Activated CD4-positive, alpha-beta memory T cell treated with anti-CD3 and anti-CD28 coated beads, Interleukin-2, amount 10 ng/mL, durations not matched to agents 7 days and 5 days (primary cell): Measurements from ENCODE around the gene BBX. TPM values are rescaled to one million over a fixed set of nuclear protein-coding genes. Genes with fewer than 3 reads are reported as not detected.

Experiments used
- CTCF ChIA-PET: fragments of 350-600 bp; sonication (Branson Sonifier 250); formaldehyde crosslinking; loops from one replicate; lab custom pipeline; 2021; ENCODE audit warnings: antibody characterized with exemption, inconsistent platforms; lab: Charles Lee
- POLR2A ChIA-PET: fragments of 350-600 bp; sonication (Branson Sonifier 250); formaldehyde crosslinking; loops from one replicate; lab custom pipeline; 2021; ENCODE audit warnings: antibody characterized with exemption; lab: Charles Lee
- DNase-seq: peaks from one replicate; pipeline ENCODE4 v3.0.0-alpha.2; 2020
- H3K27ac Mint-ChIP-seq: one replicate; pipeline ENCODE4 v1.8.0; 2021; ENCODE audit warnings: mild to moderate bottlenecking, mixed read lengths
- H3K27me3 Mint-ChIP-seq: one replicate; pipeline ENCODE4 v1.8.0; 2021; ENCODE audit warnings: mixed read lengths
- H3K36me3 Mint-ChIP-seq: one replicate; pipeline ENCODE4 v1.8.0; 2021; ENCODE audit warnings: low read depth, mixed read lengths
- H3K4me1 Mint-ChIP-seq: one replicate; pipeline ENCODE4 v1.8.0; 2021; ENCODE audit warnings: mixed read lengths
- H3K4me3 Mint-ChIP-seq: one replicate; pipeline ENCODE4 v1.8.0; 2021; ENCODE audit warnings: mild to moderate bottlenecking, mixed read lengths
- H3K9me3 Mint-ChIP-seq: one replicate; pipeline ENCODE4 v1.8.0; 2021; ENCODE audit warnings: mixed read lengths
- total RNA-seq, 2 experiments: library from RNA; stranded (reverse); gene quantifications; one replicate each; pipeline ENCODE4 v1.2.3, GENCODE V29; 2021

Gene BBX
- total RNA-seq: 10 to 100 TPM; 38.9 to 42.4 TPM

DNA sequence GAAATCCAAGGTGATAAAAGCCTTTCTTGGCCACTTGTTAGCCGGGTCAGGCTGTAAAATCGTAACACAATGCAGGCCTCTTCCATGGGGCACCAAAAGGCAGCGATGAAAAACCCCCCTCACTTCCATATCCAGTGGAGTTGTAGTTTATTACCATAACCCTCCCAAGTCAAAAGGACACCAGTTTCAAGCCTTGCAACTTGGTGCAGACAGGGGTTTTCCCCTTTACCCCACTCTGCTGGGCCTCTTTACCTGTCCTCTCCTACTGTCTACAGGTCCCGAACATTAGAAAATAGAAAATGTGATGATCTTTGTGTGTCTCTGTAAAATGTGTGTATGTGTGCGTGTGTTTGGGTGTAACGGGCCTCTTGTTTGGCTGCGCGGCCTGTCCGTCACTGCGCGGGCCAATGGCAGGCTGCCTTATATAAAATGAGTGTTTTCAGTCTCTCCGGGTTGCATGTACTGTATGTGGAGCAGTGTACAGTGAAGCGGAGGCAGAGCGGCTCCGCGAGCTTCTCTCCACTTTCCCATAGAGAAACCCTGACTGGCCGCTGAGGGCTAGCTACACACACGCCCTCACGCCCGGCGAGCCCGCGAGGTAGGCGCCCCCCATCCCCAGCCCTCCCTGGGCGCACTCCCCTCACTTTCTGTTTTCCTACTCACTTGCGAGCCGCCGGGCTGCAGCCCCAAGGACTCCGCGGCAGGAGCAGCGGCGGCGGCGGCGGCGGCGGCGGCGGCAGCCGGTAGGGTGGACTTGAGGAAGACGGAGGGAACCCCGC is at the start of gene BBX:
BBX (plus strand) TSS at position 453 of the 779 bp plus-strand sequence. CDS start 187,499 bp downstream, outside the sequence.
- Mint-ChIP-seq H3K4me1 (peaks cover 21% of the 10 kb centered on the region), H3K36me3 (peaks cover 16% of the 10 kb centered on the region), H3K4me3 (peak within 1 kb of the TSS; percentile 97), H3K27me3 (no peaks in the 10 kb centered on the region), H3K27ac (peak within 1 kb of the TSS; percentile 97), H3K9me3 (no peaks in the 10 kb centered on the region)
- peak; percentile 95 for DNase-seq
- ChIA-PET CTCF (no interaction called here), POLR2A (interaction anchor here (1.0 to 1.5 kb wide), 2 partner anchors 9 kb away, joined by 3 to 4 read pairs; no protein-coding TSS in a partner anchor)

DNA sequence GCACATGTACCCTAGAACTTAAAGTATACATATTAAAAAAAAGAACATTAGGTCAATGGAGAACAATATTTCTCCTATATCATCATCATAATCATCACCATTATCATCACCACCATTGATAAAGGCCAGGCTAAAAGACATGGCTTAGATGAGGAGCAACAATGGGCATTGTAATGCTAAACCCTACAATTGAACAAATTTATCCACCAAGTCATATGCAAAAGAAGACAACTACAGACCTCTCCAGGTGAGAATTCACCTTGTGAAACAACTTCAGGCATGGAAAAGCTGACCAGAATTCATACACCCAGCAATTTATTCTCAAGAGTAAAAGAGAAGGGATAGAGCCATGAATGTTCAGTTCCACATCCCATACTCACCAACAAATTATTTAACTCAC is 46.3 kb upstream of the BBX start:
- no peaks in the 10 kb centered on the region for H3K36me3 Mint-ChIP-seq
- no peak overlapping the region for H3K27ac Mint-ChIP-seq
- DNase-seq: no peak
- ChIA-PET POLR2A (no interaction called here), CTCF (no interaction called here)
- no peak overlapping the region for H3K4me3 Mint-ChIP-seq
- H3K4me1 Mint-ChIP-seq: no peaks in the 10 kb centered on the region
- H3K27me3 Mint-ChIP-seq: peaks cover 24% of the 10 kb centered on the region
- H3K9me3 Mint-ChIP-seq: no peaks in the 10 kb centered on the region

DNA sequence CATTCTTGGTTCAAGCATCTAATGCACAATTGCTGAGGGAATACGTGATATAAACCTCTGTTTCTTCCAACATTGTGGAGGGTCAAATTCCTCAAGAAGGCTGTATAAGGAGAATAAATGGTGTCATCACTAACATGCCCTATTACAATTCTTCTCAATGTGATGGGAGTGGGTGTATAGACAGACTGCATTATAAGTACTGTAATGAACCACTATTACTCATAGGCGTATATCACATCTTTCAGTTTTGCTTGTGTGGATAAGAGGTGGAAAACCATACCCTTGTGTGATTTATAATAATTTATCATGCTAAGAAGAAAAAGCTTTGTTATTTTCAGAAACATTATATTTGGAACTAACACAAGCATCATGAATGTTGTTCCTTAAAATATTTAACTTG is 35.3 kb upstream of the BBX start:
- H3K36me3 Mint-ChIP-seq: no peaks in the 10 kb centered on the region
- H3K9me3 Mint-ChIP-seq: no peaks in the 10 kb centered on the region
- ChIA-PET CTCF (no interaction called here), POLR2A (interaction anchor here (0.5 kb wide), 1 partner anchor 37 kb away, joined by 3 read pairs; no protein-coding TSS in a partner anchor)
- H3K27me3 Mint-ChIP-seq: peaks cover 4% of the 10 kb centered on the region
- H3K4me3 Mint-ChIP-seq: no peak overlapping the region
- no peak for DNase-seq
- no peak overlapping the region for H3K27ac Mint-ChIP-seq
- H3K4me1 Mint-ChIP-seq: no peaks in the 10 kb centered on the region

DNA sequence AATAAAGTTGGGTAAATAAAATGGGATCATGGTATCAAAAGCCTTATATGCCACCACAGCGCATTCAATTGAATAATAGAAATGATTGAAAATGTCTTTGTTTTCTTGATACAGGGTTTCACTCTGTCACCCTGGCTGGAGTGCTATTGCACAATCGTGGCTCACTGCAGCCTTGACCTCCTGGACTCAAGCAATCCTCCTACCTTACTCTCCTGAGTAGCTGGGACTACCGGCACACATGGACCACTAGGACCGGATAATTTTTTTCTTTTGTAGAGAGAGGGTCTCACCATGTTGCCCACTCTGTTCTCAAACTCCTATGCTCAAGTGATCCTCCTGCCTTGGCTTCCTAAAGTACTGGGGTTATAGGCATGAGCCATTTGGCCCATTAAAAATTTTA is 33.8 kb upstream of the BBX start:
- H3K4me3 Mint-ChIP-seq: no peak overlapping the region

DNA sequence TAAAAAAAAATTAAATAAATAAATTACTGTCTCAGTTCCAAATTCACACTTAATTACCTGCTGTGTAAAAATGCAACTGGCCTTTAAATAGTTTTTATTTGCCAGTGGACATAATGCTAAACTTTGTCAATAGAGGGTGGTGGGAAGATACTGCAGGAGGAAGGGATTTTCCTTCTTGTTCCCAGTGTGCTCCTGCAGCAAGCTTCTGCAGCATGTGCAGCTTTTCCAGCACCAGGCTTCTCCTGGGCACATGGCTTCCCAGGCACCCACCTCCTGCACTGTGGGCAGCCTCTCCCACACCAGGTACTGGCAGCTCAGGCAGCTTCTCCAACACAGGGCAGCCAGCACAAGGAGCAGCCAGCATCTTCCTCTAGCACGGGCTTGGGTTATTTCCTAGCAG is 29.6 kb upstream of the BBX start:
- POLR2A ChIA-PET: no interaction called here

More for the DNA sequence above, 33.8 kb upstream of the BBX start:
- DNase-seq: no peak
- H3K36me3 Mint-ChIP-seq: no peaks in the 10 kb centered on the region
- ChIA-PET CTCF (no interaction called here), POLR2A (no interaction called here)
- H3K27me3 Mint-ChIP-seq: peaks cover 9% of the 10 kb centered on the region
- no peaks in the 10 kb centered on the region for H3K4me1 Mint-ChIP-seq
- no peaks in the 10 kb centered on the region for H3K9me3 Mint-ChIP-seq
- no peak overlapping the region for H3K27ac Mint-ChIP-seq

DNA sequence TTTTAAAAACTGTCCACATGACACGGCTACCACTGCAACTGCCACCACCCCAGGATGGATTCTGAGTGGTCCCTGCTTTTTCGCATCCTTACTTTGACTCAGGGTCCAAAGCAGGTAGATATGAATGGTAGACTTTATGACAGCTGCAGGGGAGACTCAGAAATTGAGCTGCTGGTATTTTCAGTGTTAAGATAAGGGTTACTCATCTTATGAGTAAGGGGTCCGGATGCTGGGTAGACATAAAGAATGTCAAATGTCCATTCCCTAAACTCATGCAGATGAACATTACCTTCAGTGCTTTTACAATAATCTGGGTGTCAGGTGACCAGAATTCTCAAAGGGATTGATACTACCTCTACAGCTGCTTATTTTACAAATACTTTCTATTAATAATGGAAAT is 25.9 kb upstream of the BBX start:
- Mint-ChIP-seq H3K4me1 (no peaks in the 10 kb centered on the region), H3K27ac (no peak overlapping the region), H3K4me3 (no peak overlapping the region), H3K9me3 (no peaks in the 10 kb centered on the region), H3K27me3 (peaks cover 5% of the 10 kb centered on the region), H3K36me3 (no peaks in the 10 kb centered on the region)
- no peak for DNase-seq
- POLR2A ChIA-PET: no interaction called here
- CTCF ChIA-PET: no interaction called here

More for the DNA sequence above, 29.6 kb upstream of the BBX start:
- no peak overlapping the region for H3K4me3 Mint-ChIP-seq
- peaks cover 9% of the 10 kb centered on the region for H3K27me3 Mint-ChIP-seq
- no peaks in the 10 kb centered on the region for H3K9me3 Mint-ChIP-seq
- no peaks in the 10 kb centered on the region for H3K4me1 Mint-ChIP-seq
- H3K27ac Mint-ChIP-seq: no peak overlapping the region
- no peak for DNase-seq
- CTCF ChIA-PET: no interaction called here
- H3K36me3 Mint-ChIP-seq: no peaks in the 10 kb centered on the region

DNA sequence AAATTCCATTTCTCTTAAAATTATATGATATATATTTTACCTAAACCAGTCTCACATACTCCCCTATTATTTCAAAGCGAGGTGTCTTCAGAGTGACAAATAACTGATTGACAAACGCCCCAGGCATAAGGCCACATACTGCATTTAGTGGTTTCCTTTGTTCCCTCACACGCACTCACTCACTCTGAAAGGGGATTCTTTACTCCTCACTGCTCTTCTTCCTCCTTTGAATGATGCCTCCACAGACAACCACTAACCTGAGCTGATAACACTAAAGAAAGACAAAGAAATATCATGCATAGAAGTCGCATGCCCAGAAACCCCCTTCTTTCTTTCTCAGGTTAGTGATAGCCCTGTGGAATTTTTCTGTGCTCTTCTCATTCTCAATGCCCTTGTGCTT is 24.1 kb upstream of the BBX start:
- Mint-ChIP-seq H3K4me3 (no peak overlapping the region), H3K4me1 (no peaks in the 10 kb centered on the region), H3K36me3 (no peaks in the 10 kb centered on the region), H3K9me3 (no peaks in the 10 kb centered on the region), H3K27me3 (peaks cover 2% of the 10 kb centered on the region), H3K27ac (no peak overlapping the region)
- ChIA-PET POLR2A (no interaction called here), CTCF (no interaction called here)
- no peak for DNase-seq

DNA sequence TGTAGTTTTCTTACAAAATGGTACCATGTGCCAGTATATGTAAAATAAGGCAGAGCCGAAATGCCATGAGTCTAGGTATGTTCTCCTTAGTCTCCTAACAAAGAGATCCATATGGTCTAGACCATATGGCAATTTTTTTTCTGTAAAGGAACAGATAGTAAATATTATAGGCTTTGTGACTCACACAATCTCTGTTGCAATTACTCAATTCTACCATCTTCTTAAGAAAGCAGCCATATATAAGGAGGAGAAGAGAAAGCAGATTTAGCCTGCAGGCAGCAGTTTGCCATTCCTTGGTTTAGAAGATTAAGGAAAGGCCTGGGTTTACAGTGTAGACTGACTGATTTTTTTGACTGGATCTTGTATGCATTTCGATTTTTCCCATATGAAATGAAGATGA is 16.3 kb upstream of the BBX start:
- H3K9me3 Mint-ChIP-seq: no peaks in the 10 kb centered on the region
- no peaks in the 10 kb centered on the region for H3K4me1 Mint-ChIP-seq
- CTCF ChIA-PET: no interaction called here
- H3K4me3 Mint-ChIP-seq: no peak overlapping the region
- no peak for DNase-seq
- no peaks in the 10 kb centered on the region for H3K36me3 Mint-ChIP-seq
- H3K27me3 Mint-ChIP-seq: peaks cover 7% of the 10 kb centered on the region
- POLR2A ChIA-PET: no interaction called here
- H3K27ac Mint-ChIP-seq: no peak overlapping the region

DNA sequence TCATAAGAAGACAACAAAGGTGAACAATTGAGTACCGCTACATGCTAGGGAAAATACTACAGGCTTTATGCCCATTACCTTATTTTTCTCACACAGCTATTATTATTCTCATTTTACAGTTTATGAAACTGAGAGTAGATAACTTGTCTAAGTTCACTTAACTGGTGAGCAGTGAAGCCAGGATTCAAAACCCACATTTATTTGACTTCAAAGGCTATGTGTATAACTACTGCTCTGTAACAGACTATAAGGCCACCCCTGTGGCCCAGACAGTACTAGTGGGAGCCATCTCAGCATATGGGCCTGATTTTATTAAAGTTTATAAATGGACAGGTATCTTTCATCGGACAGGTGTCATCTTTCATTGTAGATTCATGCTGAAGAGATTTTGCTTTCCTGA is 14.4 kb upstream of the BBX start:
- Mint-ChIP-seq H3K9me3 (no peaks in the 10 kb centered on the region), H3K4me1 (no peaks in the 10 kb centered on the region), H3K27me3 (peaks cover 10% of the 10 kb centered on the region), H3K4me3 (no peak overlapping the region), H3K36me3 (no peaks in the 10 kb centered on the region), H3K27ac (no peak overlapping the region)
- CTCF ChIA-PET: no interaction called here
- POLR2A ChIA-PET: no interaction called here
- DNase-seq: no peak

DNA sequence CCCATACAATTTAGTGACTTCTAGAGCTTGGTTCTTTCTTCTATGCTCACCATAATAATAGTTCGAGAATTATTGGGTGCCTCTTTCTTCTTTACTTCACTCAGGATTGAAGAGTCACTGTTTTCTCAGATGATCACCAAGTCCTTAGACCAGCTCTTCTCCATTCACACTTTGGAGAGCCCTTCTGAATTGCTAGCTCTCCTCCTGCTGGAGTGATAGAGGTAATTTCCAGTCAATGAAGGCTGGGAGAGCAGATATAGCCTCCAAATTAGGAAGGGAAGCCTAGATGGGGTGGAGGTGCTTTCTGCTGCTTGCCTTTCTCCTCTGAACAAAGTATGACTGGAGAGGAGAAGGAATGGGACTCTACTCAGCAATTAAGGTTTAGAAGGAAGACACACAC is 10.7 kb upstream of the BBX start:
- ChIA-PET POLR2A (no interaction called here), CTCF (no interaction called here)
- Mint-ChIP-seq H3K27me3 (peaks cover 13% of the 10 kb centered on the region), H3K36me3 (no peaks in the 10 kb centered on the region), H3K4me1 (no peaks in the 10 kb centered on the region), H3K9me3 (no peaks in the 10 kb centered on the region), H3K27ac (no peak overlapping the region), H3K4me3 (no peak overlapping the region)
- no peak for DNase-seq

DNA sequence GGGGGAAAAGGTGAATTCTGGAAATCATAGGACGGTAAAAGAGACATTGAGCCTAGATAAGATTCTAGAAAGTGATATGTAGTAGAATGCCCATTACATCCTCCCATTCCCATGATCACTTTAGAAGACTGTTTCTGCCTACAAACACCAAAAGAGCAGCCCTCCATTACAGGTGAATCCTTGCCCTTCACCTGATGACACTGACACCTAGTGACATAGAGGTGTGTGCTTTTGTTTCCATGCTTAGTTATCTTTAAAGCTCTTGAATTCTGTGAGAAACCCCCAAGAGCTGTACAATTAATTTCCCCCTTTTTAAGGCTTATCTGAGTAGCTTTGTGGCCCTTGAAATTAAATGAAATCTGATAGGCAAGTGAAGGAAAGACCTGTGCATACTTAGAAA is 8.3 kb upstream of the BBX start:
- Mint-ChIP-seq H3K27ac (no peak overlapping the region), H3K27me3 (peaks cover 11% of the 10 kb centered on the region), H3K36me3 (no peaks in the 10 kb centered on the region), H3K4me1 (no peaks in the 10 kb centered on the region), H3K4me3 (no peak overlapping the region), H3K9me3 (no peaks in the 10 kb centered on the region)
- ChIA-PET CTCF (no interaction called here), POLR2A (no interaction called here)
- no peak for DNase-seq

DNA sequence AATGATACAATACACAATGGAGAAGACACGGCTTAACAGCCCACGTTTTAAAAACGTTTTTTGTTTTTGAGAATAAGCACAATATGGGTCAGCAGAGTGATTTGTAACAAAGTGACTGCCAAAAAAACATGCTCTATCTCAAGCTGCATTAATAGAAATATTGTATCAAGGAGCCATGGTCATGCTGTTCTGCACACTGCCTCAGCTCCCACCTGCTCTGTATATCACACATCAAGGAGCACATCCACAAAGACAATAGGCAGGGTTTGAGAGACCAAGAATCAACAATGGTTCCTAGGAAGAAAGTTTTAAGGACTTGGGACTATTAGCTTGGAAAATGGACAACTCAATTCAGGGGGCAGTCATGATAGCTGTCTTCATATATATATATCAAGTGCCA is 6.3 kb upstream of the BBX start:
- ChIA-PET CTCF (no interaction called here), POLR2A (no interaction called here)
- no peaks in the 10 kb centered on the region for H3K9me3 Mint-ChIP-seq
- H3K36me3 Mint-ChIP-seq: no peaks in the 10 kb centered on the region
- no peak overlapping the region for H3K4me3 Mint-ChIP-seq
- no peaks in the 10 kb centered on the region for H3K4me1 Mint-ChIP-seq
- no peak for DNase-seq
- H3K27me3 Mint-ChIP-seq: peaks cover 10% of the 10 kb centered on the region
- no peak overlapping the region for H3K27ac Mint-ChIP-seq

DNA sequence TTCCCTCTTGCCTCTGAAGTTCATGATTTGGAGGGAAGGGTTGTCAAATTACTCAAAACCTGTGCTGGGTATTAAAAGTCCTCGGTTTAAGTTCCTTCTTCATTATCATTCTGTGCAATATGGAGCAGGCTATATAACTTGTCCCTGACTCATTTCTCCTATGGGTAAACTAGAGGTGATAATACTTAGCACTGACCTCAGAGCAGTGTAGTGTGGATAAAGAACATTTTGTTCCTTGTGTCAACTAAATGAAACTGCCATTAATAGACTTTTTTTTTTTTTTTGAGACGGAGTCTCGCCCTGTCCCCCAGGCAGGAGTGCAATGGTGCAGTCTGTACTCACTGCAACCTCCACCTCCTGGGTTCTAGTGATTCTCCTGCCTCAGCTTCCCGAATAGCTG is 2.2 kb upstream of the BBX start:
- no peak for DNase-seq
- Mint-ChIP-seq H3K27ac (no peak overlapping the region), H3K9me3 (no peaks in the 10 kb centered on the region), H3K27me3 (peaks cover 3% of the 10 kb centered on the region), H3K4me3 (no peak overlapping the region), H3K36me3 (peaks cover 2% of the 10 kb centered on the region), H3K4me1 (peaks cover 9% of the 10 kb centered on the region)
- POLR2A ChIA-PET: no interaction called here
- CTCF ChIA-PET: no interaction called here

DNA sequence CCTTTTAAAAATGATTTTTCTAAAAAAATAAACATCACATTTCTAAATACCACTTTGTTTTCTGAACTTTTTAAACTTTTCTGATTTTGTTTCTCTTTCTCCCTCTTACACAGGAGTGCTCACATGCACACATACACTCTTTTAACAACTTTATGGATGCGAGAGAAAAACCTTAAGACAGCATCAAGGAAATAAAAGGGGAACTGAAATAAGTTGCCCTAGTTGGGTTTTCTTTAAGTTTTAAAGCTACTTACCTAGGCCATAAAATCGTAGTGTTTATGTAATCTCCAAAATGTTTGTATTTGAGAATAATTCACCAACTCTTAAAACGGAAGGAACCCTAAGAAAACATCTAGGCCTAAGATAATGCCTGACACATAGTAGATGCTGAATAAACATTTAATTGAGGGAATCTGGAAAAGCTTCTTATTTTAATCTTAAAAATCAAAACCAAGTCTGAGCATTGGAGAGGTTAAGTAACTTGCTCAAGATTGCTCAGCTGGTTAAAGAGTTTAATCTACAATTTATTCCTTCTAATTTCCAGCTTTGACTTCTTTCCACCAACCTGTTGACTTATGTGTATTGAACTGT is 1.2 kb upstream of the BBX start:
- Mint-ChIP-seq H3K9me3 (no peaks in the 10 kb centered on the region), H3K27ac (no peak overlapping the region), H3K36me3 (peaks cover 6% of the 10 kb centered on the region), H3K4me3 (no peak overlapping the region), H3K4me1 (peaks cover 16% of the 10 kb centered on the region), H3K27me3 (peaks cover 3% of the 10 kb centered on the region)
- DNase-seq: no peak
- CTCF ChIA-PET: no interaction called here
- POLR2A ChIA-PET: interaction anchor here (1.5 kb wide), 1 partner anchor 8 kb away, joined by 3 read pairs; no protein-coding TSS in a partner anchor
